Measurements from ENCODE around the gene CIITA.

DNA sequence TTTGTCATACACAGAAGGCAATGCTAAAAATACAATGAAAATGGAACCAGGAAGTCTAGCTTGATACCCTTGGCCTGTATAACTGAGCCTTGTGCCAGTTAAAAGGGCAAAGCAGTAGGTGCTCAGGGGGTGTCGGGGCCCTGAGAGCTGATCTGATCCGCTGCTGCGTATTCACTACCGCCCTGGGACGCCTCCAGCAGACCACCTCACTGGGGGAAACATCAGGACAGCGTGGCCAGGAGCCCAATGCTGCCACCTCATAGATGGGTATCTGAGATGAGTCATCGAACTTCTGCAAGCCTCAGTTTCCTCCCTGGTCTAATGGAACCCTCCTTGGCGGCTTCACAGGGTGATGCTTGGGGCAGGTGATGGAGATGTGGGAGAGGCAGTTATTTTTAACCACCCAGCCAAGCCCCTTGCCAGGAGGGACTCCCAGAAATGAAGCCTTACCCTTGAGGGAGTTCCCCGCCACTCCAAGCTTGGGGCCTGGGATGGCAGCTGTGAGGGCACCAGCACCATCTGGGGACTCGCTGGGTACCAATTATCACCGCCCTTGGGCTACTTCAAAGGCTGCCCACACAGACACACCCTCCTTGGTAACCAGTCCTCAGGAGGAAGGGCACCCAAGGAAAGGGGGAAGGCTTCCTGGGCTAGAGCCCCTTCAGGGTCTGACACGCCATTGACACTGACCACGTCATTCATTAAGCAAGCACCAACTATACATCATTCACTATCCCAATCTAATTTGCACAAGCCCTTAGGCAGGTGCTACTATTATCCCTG is 57.5 kb downstream of the CIITA start:
- TF ChIP-seq, protein P1, sequence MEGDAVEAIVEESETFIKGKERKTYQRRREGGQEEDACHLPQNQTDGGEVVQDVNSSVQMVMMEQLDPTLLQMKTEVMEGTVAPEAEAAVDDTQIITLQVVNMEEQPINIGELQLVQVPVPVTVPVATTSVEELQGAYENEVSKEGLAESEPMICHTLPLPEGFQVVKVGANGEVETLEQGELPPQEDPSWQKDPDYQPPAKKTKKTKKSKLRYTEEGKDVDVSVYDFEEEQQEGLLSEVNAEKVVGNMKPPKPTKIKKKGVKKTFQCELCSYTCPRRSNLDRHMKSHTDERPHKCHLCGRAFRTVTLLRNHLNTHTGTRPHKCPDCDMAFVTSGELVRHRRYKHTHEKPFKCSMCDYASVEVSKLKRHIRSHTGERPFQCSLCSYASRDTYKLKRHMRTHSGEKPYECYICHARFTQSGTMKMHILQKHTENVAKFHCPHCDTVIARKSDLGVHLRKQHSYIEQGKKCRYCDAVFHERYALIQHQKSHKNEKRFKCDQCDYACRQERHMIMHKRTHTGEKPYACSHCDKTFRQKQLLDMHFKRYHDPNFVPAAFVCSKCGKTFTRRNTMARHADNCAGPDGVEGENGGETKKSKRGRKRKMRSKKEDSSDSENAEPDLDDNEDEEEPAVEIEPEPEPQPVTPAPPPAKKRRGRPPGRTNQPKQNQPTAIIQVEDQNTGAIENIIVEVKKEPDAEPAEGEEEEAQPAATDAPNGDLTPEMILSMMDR (IDR thresholded peaks at IDR 0.05; ENCODE audit: low read depth, low read length, poor library complexity, severe bottlenecking) = no peak
- no peak for TF ChIP-seq EZH2phosphoT487 (IDR thresholded peaks at IDR 0.05; ENCODE audit: borderline replicate concordance, low read length)

All from DOHH2 (cell line).